SIG-M5 treated with dmso at 0.1 percent for 504 hours (cell line): ENCODE data around the gene PHF12.
"Not testable (repeated sequence)": the region's sequence is repeated elsewhere in the genome, so short reads cannot be mapped to it uniquely, and the experiment has no call there.

Experiments used
- DNase-seq: peaks from one replicate; lab custom pipeline; 2025; ENCODE audit not compliant: unreplicated experiment; lab: John Stamatoyannopoulos, UW

The PHF12 gene

GRCh38 chr17:28904800-28905199, 46.5 kb downstream of the PHF12 start:
- no peak for DNase-seq

GRCh38 chr17:28903546-28903841, 47.8 kb downstream of the PHF12 start:
- DNase-seq = not testable (repeated sequence)

- peak; percentile 86 for DNase-seq
Measured at GRCh38 chr17:28902819-28903545, 48.3 kb downstream of the PHF12 start, which contains the start of gene DHRS13. DHRS13 (minus strand) TSS chr17:28903079; CDS start chr17:28902944, 135 bp downstream.

GRCh38 chr17:28901866-28902818, 49.2 kb downstream of the PHF12 start:
- DNase-seq = peak; percentile 52

- no peak for DNase-seq
Measured at GRCh38 chr17:28900986-28901726, 50.2 kb downstream of the PHF12 start.

- DNase-seq = no peak
Measured at GRCh38 chr17:28899212-28899815, 52.0 kb downstream of the PHF12 start.

GRCh38 chr17:28898527-28898955, 52.8 kb downstream of the PHF12 start:
- no peak for DNase-seq

GRCh38 chr17:28897769-28898526, 53.4 kb downstream of the PHF12 start:
- DNase-seq = no peak

GRCh38 chr17:28896884-28897768, 54.2 kb downstream of the PHF12 start, which contains the start of gene FLOT2:
FLOT2 (minus strand) TSS chr17:28897733; CDS start chr17:28897574, 159 bp downstream.
- DNase-seq = peak; percentile 72

GRCh38 chr17:28896491-28896883, 54.8 kb downstream of the PHF12 start:
- DNase-seq = no peak

- DNase-seq = no peak
Measured at GRCh38 chr17:28895794-28896447, 55.4 kb downstream of the PHF12 start.

- DNase-seq = peak; percentile 89
Measured at GRCh38 chr17:28893248-28894183, 57.8 kb downstream of the PHF12 start.

GRCh38 chr17:28892024-28892423, 59.3 kb downstream of the PHF12 start:
- DNase-seq = no peak

GRCh38 chr17:28891201-28891600, 60.1 kb downstream of the PHF12 start:
- DNase-seq = no peak

GRCh38 chr17:28889996-28890395, 61.3 kb downstream of the PHF12 start:
- no peak for DNase-seq

- no peak for DNase-seq
Measured at GRCh38 chr17:28888832-28889231, 62.5 kb downstream of the PHF12 start.

- DNase-seq = no peak
Measured at GRCh38 chr17:28887871-28888471, 63.3 kb downstream of the PHF12 start.
